GM12878 (cell line): ENCODE measurements around the gene MAML3. TPM values are rescaled to one million over a fixed set of nuclear protein-coding genes. Genes with fewer than 3 reads are reported as not detected.

Experiments
- ATAC-seq: fragments of 200-7000 bp; cut with Tn5 transposase; 3 replicates; pipeline ENCODE4 v1.9.1; 2020; ENCODE audit warnings: mild to moderate bottlenecking, moderate library complexity
- BruUV-seq: library from RNA; stranded (reverse); fragments of 400-500 nt; replicated peaks from 2 replicates; lab custom pipeline; 2021; lab: Mats Ljungman, UMichigan
- CTCF ChIA-PET: fragments of 300-600 bp; sonication (Branson Sonifier 250); formaldehyde crosslinking; extraction: SDS; loops from one replicate; lab custom pipeline; 2021; ENCODE audit warnings: inconsistent platforms; lab: Yijun Ruan, JAX
- POLR2A ChIA-PET: fragments of 350-600 bp; formaldehyde crosslinking; extraction: SDS; loops from one replicate; lab custom pipeline; 2021; ENCODE audit warnings: inconsistent platforms; lab: Charles Lee
- RAD21 ChIA-PET: fragments of 300-600 bp; sonication (Branson Sonifier 250); formaldehyde crosslinking; loops from one replicate; lab custom pipeline; 2023; ENCODE audit warnings: antibody characterized with exemption; ENCODE audit not compliant: unreplicated experiment; lab: Charles Lee
- SMC1A ChIA-PET: fragments of 300-600 bp; sonication (Branson Sonifier 250); formaldehyde crosslinking; loops from one replicate; lab custom pipeline; 2023; ENCODE audit not compliant: unreplicated experiment, uncharacterized antibody; lab: Charles Lee
- DNase-seq: peaks from one replicate; pipeline ENCODE4 v3.0.0-alpha.2; 2011; ENCODE audit warnings: low read depth, low spot score
- FAIRE-seq: peaks from 3 replicates; lab custom pipeline; 2011; peaks lifted over from hg19 to GRCh38; lab: Jason Lieb, UNC
- H2AFZ ChIP-seq: 2 replicates; pipeline ENCODE4 v1.6.0; 2011; ENCODE audit warnings: low read depth, low read length, control low read depth; ENCODE audit not compliant: control insufficient read depth
- H3K27ac ChIP-seq: 2 replicates; pipeline ENCODE4 v1.5.1; 2011; ENCODE audit warnings: control low read depth; ENCODE audit not compliant: control insufficient read depth, insufficient read depth
- H3K27me3 ChIP-seq, 2 experiments: replicated peaks in 1 of 2; 2 replicates each; pipeline versions ENCODE4 v1.6.0 to v1.6.1; 2011; ENCODE audit warnings: low read length in 1 of 2; ENCODE audit not compliant: control insufficient read depth in 2 of 2, insufficient read depth in 2 of 2
- H3K36me3 ChIP-seq, 2 experiments: 2 replicates each; pipeline ENCODE4 v1.5.1; 2011; ENCODE audit warnings: low read length in 1 of 2; ENCODE audit not compliant: control insufficient read depth in 2 of 2, insufficient read depth in 2 of 2
- H3K4me1 ChIP-seq: 2 replicates; pipeline ENCODE4 v1.6.1; 2011; ENCODE audit warnings: mild to moderate bottlenecking, low read length, moderate library complexity, mixed read lengths; ENCODE audit not compliant: control insufficient read depth, insufficient read depth
- H3K4me2 ChIP-seq: 2 replicates; pipeline ENCODE4 v1.6.0; 2011; ENCODE audit warnings: control low read depth; ENCODE audit not compliant: control insufficient read depth, insufficient read depth
- H3K4me3 ChIP-seq: fragments of 200-600 bp; sonication (generic); 2 replicates; pipeline ENCODE4 v1.5.1; 2016
- H3K79me2 ChIP-seq: 2 replicates; pipeline ENCODE4 v1.6.0; 2011; ENCODE audit warnings: low read length; ENCODE audit not compliant: control insufficient read depth, insufficient read depth
- H3K9ac ChIP-seq: 2 replicates; pipeline ENCODE4 v1.8.0; 2011; ENCODE audit warnings: low read length, control low read depth, mixed read lengths; ENCODE audit not compliant: control insufficient read depth, insufficient read depth
- H3K9me3 ChIP-seq: replicated peaks from 3 replicates; pipeline ENCODE4 v1.5.1; 2011; ENCODE audit warnings: mild to moderate bottlenecking, low read length; ENCODE audit not compliant: control insufficient read depth, insufficient read depth
- H4K20me1 ChIP-seq: 2 replicates; pipeline ENCODE4 v1.6.0; 2011; ENCODE audit not compliant: control insufficient read depth, insufficient read depth
- BHLHE40 ChIP-seq, 2 experiments: fragments of 450-650 bp in 1 of 2; IDR thresholded peaks; 2 replicates each; pipeline ENCODE4 v1.6.1; 2011 to 2017; ENCODE audit warnings: low read depth in 2 of 2, borderline replicate concordance in 1 of 2, improper control_type of control experiment in 1 of 2, low read length in 1 of 2, mild to moderate bottlenecking in 1 of 2
- JUND ChIP-seq: IDR thresholded peaks from 2 replicates; pipeline ENCODE4 v1.6.1; 2012; ENCODE audit warnings: low read depth, mild to moderate bottlenecking, low read length, improper control_type of control experiment, moderate library complexity
- NFYA ChIP-seq: IDR thresholded peaks from 2 replicates; pipeline ENCODE4 v1.6.1; 2011; ENCODE audit warnings: low read depth, mild to moderate bottlenecking, low read length, improper control_type of control experiment, borderline replicate concordance
- TCF12 ChIP-seq: IDR thresholded peaks from 2 replicates; pipeline ENCODE4 v1.6.1; 2011; ENCODE audit warnings: low read depth, mild to moderate bottlenecking, low read length
- YY1 ChIP-seq: IDR thresholded peaks from 2 replicates; pipeline ENCODE4 v1.6.1; 2011; ENCODE audit warnings: low read depth, mild to moderate bottlenecking, low read length
- ZBED1 ChIP-seq: IDR thresholded peaks from 2 replicates; pipeline ENCODE4 v1.6.1; 2016; ENCODE audit warnings: borderline replicate concordance
- ZNF622 ChIP-seq: fragments of 450-650 bp; IDR thresholded peaks from 2 replicates; pipeline ENCODE4 v1.6.1; 2017; ENCODE audit warnings: mild to moderate bottlenecking, inconsistent platforms
- WGBS: methylation state at CpG from one replicate; pipeline ENCODE4 v1.1.6; 2016; ENCODE audit warnings: low lambda C conversion rate; ENCODE audit not compliant: insufficient replicate concordance, insufficient coverage; ENCODE audit errors: missing lambda C conversion rate; 5-methylcytosine and 5-hydroxymethylcytosine counted together
- in situ Hi-C: fragments of 300-500 bp; cut with MboI; formaldehyde crosslinking; loops from 9 replicates; pipeline ENCODE4 v1.14.3; 2018; ENCODE audit warnings: mixed read lengths
- intact Hi-C: fragments of 100-400 bp; cut with micrococcal nuclease; formaldehyde crosslinking; loops from one replicate; pipeline ENCODE4 v1.14.2; 2022; ENCODE audit not compliant: unreplicated experiment
- polyA plus RNA-seq, 11 experiments: library from polyadenylated mRNA; depleted of rRNA in 4 of 11; unstranded in 6 of 11; stranded (reverse) in 5 of 11; fragments of >200 nt; fragmentation: Nextera tagmentation in 4 of 11; fragmentation: Illumina TruSeq in 1 of 11; extraction: Ambion mirVana in 4 of 11; extraction: Trizol in 1 of 11; gene quantifications; 1 replicate in 1 of 11; 2 replicates in 10 of 11; pipeline versions ENCODE4 v1.2.1 to v1.2.3, GENCODE V29; 2011 to 2016; ENCODE audit warnings: inconsistent platforms in 2 of 11, missing spikeins in 2 of 11, low read depth in 1 of 11
- total RNA-seq, 4 experiments: library from RNA; depleted of rRNA in 3 of 4; stranded (reverse); fragments of >200 nt in 3 of 4; fragmentation: Illumina TruSeq in 1 of 4; extraction: Trizol in 1 of 4; gene quantifications; 2 replicates each; pipeline versions ENCODE4 v1.2.1 to v1.2.3, GENCODE V29; 2013 to 2021
- TF ChIP-seq, protein P1 (sequence below): fragments of 450-650 bp; conservative IDR thresholded peaks from 2 replicates; pipeline ENCODE4 v1.6.1; 2017; ENCODE audit warnings: mild to moderate bottlenecking, moderate library complexity

MAML3 gene
- total and polyA plus RNA-seq, 10 of the 15 experiments (the other 5 are each of a cell fraction or from before 2014, with no cell fraction given), result under 0.01 to 0.53 (median 0.06) TPM; not detected in 2

DNA sequence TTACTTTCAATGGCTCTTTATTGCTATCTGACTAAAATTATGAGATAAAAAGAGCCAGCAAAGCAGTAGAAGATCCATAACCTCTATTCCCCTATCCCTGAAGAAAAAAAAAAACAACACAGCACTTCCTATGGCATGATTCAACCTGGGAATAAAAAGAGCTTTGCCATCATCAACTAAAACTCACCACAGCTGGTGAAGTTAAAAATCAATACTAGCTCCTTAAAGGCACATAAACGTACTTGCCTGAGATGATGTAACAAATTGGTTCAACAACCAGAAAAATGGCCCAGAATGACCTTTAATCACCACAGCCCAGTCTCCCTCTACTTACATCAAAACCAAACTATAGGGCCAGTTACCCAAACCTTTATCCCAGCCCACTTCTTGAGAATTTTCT, 153.8 kb downstream of the MAML3 start:
- ChIA-PET CTCF (no interaction called here), SMC1A (interaction anchor here (1.3 kb wide), 1 partner anchor 13 kb away, joined by 3 read pairs; no protein-coding TSS in a partner anchor), RAD21 (no interaction called here), POLR2A (interaction anchor here (1.3 kb wide), 1 partner anchor 35 kb away, joined by 4 read pairs; no protein-coding TSS in a partner anchor)
- no peak overlapping the region for H3K9ac ChIP-seq
- no TSS peak for BruUV-seq
- TF ChIP-seq, protein P1, sequence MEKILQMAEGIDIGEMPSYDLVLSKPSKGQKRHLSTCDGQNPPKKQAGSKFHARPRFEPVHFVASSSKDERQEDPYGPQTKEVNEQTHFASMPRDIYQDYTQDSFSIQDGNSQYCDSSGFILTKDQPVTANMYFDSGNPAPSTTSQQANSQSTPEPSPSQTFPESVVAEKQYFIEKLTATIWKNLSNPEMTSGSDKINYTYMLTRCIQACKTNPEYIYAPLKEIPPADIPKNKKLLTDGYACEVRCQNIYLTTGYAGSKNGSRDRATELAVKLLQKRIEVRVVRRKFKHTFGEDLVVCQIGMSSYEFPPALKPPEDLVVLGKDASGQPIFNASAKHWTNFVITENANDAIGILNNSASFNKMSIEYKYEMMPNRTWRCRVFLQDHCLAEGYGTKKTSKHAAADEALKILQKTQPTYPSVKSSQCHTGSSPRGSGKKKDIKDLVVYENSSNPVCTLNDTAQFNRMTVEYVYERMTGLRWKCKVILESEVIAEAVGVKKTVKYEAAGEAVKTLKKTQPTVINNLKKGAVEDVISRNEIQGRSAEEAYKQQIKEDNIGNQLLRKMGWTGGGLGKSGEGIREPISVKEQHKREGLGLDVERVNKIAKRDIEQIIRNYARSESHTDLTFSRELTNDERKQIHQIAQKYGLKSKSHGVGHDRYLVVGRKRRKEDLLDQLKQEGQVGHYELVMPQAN, result no peak
- TF ChIP-seq JUND, result no peak
- no peak for TF ChIP-seq ZNF622
- TF ChIP-seq ZBED1, result no peak
- no peak for TF ChIP-seq NFYA
- no peak for TF ChIP-seq TCF12
- no peak for TF ChIP-seq BHLHE40 (IDR thresholded peaks at IDR 0.05; ENCODE audit: borderline replicate concordance in 1 of 2, low read depth in 2 of 2, low read length in 1 of 2)
- no peak for TF ChIP-seq YY1
- intact Hi-C loops, result no loop called here
- H3K9me3 ChIP-seq, result no peaks in the 10 kb centered on the region
- in situ Hi-C loops, result no loop called here
- no peak overlapping the region for H3K4me2 ChIP-seq
- H3K79me2 ChIP-seq, result no peaks in the 10 kb centered on the region
- 15% methylated on average over 1 of the region's 1 CpG for WGBS
- no peak overlapping the region for H3K4me3 ChIP-seq
- H3K27me3 ChIP-seq, result peaks cover 0 to 4% of the 10 kb centered on the region in 2 experiments; a peak in 1 of 4 replicates
- H3K36me3 ChIP-seq, result no peaks in the 10 kb centered on the region
- H3K27ac ChIP-seq, result no peak overlapping the region
- ATAC-seq (no peak), FAIRE-seq (no peak), DNase-seq (no peak)
- no peaks in the 10 kb centered on the region for H3K4me1 ChIP-seq
- no peaks in the 10 kb centered on the region for H4K20me1 ChIP-seq
- H2AFZ ChIP-seq, result no peak overlapping the region
